Measurements from ENCODE around the gene ZNF385D. TPM values are rescaled to one million over a fixed set of nuclear protein-coding genes. Genes with fewer than 3 reads are reported as not detected.

ZNF385D gene
- total RNA-seq, 1 experiment from 2014 or later: not detected

DNA sequence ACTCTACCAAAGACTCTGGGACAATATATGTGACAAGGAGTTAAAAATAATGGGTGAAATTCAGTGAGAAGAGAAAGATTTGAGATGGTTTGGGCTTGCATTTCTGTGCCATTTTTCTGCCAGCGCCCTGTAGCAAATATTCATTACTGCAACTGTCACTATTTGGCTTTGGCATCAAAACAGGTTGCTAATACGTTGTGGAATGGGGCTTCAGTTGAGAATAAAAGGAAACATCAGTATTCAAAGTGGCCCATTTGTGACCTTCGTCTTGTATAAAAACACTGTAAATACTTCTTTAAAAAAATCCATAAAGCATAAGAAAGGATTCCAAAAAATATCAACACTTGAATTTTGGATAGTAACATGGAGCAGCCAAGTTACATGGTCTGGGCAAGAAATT, 309.2 kb downstream of the ZNF385D start:
- Mint-ChIP-seq H3K4me3 (ENCODE audit: low read depth, unreplicated experiment) (no peak overlapping the region), H3K36me3 (ENCODE audit: insufficient read depth, unreplicated experiment) (no peaks in the 10 kb centered on the region), H3K27ac (ENCODE audit: unreplicated experiment) (no peak overlapping the region), H3K9me3 (ENCODE audit: low read depth, unreplicated experiment) (no peaks in the 10 kb centered on the region), H3K4me1 (ENCODE audit: low read depth, unreplicated experiment) (peaks cover 3% of the 10 kb centered on the region), H3K27me3 (ENCODE audit: unreplicated experiment) (no peaks in the 10 kb centered on the region)
- DNase-seq: no peak
- BruUV-seq (replicated peaks): no TSS peak
- intact Hi-C loops (cut with micrococcal nuclease; ENCODE audit: unreplicated experiment): no loop called here
- TF ChIP-seq, protein P1, sequence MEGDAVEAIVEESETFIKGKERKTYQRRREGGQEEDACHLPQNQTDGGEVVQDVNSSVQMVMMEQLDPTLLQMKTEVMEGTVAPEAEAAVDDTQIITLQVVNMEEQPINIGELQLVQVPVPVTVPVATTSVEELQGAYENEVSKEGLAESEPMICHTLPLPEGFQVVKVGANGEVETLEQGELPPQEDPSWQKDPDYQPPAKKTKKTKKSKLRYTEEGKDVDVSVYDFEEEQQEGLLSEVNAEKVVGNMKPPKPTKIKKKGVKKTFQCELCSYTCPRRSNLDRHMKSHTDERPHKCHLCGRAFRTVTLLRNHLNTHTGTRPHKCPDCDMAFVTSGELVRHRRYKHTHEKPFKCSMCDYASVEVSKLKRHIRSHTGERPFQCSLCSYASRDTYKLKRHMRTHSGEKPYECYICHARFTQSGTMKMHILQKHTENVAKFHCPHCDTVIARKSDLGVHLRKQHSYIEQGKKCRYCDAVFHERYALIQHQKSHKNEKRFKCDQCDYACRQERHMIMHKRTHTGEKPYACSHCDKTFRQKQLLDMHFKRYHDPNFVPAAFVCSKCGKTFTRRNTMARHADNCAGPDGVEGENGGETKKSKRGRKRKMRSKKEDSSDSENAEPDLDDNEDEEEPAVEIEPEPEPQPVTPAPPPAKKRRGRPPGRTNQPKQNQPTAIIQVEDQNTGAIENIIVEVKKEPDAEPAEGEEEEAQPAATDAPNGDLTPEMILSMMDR (IDR thresholded peaks at IDR 0.05; ENCODE audit: unreplicated experiment): no peak
- CTCF ChIA-PET: no interaction called here

DNA sequence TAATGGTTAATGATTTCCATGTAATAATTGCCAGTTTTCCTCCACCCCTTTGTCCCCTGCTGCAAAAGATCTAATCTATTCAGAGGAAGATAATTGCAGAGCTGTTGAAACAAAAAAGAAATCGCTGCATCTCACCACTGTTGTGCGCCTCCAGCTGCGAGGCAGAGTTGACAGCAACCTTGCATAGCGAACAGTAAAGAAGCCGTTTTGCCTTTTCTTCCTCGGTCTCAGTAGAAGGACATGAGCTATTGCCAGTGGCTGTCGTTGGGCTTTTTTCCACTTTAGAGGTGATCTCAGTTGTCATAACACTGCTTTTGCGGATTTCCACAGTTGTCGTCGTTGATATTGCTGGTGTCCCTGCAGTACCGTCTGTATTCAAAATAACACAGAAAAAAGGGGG, 314.2 kb downstream of the ZNF385D start:
- Mint-ChIP-seq H3K27me3 (ENCODE audit: unreplicated experiment) (no peaks in the 10 kb centered on the region), H3K4me1 (ENCODE audit: low read depth, unreplicated experiment) (peaks cover 39% of the 10 kb centered on the region), H3K9me3 (ENCODE audit: low read depth, unreplicated experiment) (no peaks in the 10 kb centered on the region), H3K27ac (ENCODE audit: unreplicated experiment) (no peak overlapping the region), H3K36me3 (ENCODE audit: insufficient read depth, unreplicated experiment) (no peaks in the 10 kb centered on the region), H3K4me3 (ENCODE audit: low read depth, unreplicated experiment) (no peak overlapping the region)
- intact Hi-C loops (cut with micrococcal nuclease; ENCODE audit: unreplicated experiment): loop anchor here (5.0 kb wide), 1 partner anchor 180 kb away; no protein-coding TSS in a partner anchor
- no peak for DNase-seq
- BruUV-seq (replicated peaks): no TSS peak
- CTCF ChIA-PET: no interaction called here
- TF ChIP-seq, protein P1 (IDR thresholded peaks at IDR 0.05; ENCODE audit: unreplicated experiment): no peak

DNA sequence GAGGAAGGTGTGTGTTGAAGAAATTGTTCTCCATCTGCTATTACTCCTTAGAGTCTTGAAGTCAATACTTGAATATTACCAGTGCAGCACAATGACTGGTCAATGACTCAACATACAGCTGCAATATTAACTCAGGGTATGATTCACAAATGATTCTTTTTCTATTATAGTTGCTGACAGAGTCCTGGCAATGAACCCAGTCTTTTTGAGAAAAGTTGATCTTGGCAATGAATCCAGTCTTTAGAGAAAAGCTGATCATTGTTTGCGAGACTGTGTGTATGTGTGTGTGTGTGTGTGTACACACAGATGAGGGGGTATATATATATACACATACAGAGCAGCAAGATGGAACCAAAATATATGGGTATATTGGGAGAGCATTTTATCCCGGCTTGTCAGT, 315.1 kb downstream of the ZNF385D start:
- intact Hi-C loops (cut with micrococcal nuclease; ENCODE audit: unreplicated experiment): loop anchor here (5.0 kb wide), 1 partner anchor 179 kb away; no protein-coding TSS in a partner anchor
- no peaks in the 10 kb centered on the region for H3K36me3 Mint-ChIP-seq (ENCODE audit: insufficient read depth, unreplicated experiment)
- DNase-seq: peak; percentile 52

DNA sequence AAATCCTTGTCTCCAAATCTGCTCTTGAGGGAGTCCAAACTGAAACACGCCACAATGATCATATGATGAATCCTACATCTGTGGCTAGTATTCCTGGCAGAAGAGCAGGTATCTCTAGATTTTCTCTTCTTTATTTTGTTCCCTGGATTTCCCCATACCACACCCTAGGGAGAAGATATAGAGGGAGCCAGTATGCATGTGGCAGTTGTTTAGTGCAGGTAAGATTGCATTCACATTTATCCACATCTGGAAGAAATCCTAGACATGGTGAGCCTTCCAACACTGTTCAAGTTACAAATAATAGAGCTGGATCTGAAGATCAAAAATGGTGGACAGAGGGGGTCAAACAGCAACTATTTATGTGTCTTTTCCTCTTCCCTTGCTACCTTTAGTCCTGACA, 316.7 kb downstream of the ZNF385D start:
- Mint-ChIP-seq H3K36me3 (ENCODE audit: insufficient read depth, unreplicated experiment) (no peaks in the 10 kb centered on the region), H3K4me1 (ENCODE audit: low read depth, unreplicated experiment) (peaks cover 39% of the 10 kb centered on the region), H3K4me3 (ENCODE audit: low read depth, unreplicated experiment) (no peak overlapping the region), H3K27ac (ENCODE audit: unreplicated experiment) (no peak overlapping the region), H3K27me3 (ENCODE audit: unreplicated experiment) (no peaks in the 10 kb centered on the region), H3K9me3 (ENCODE audit: low read depth, unreplicated experiment) (no peaks in the 10 kb centered on the region)
- DNase-seq: no peak
- no TSS peak for BruUV-seq (replicated peaks)
- TF ChIP-seq, protein P1 (IDR thresholded peaks at IDR 0.05; ENCODE audit: unreplicated experiment): no peak
- intact Hi-C loops (cut with micrococcal nuclease; ENCODE audit: unreplicated experiment): no loop called here
- CTCF ChIA-PET: interaction anchor here (0.7 kb wide), 2 partner anchors 18 to 175 kb away, joined by 4 to 5 read pairs; no protein-coding TSS in a partner anchor

More for the DNA sequence above, 315.1 kb downstream of the ZNF385D start:
- Mint-ChIP-seq H3K27ac (ENCODE audit: unreplicated experiment) (peak overlapping the region; percentile 79), H3K9me3 (ENCODE audit: low read depth, unreplicated experiment) (no peaks in the 10 kb centered on the region), H3K4me1 (ENCODE audit: low read depth, unreplicated experiment) (peaks cover 39% of the 10 kb centered on the region), H3K27me3 (ENCODE audit: unreplicated experiment) (no peaks in the 10 kb centered on the region), H3K4me3 (ENCODE audit: low read depth, unreplicated experiment) (no peak overlapping the region)
- CTCF ChIA-PET: interaction anchor here (0.6 to 1.0 kb wide), 2 partner anchors 13 to 696 kb away, joined by 3 to 4 read pairs; no protein-coding TSS in a partner anchor
- TF ChIP-seq, protein P1 (IDR thresholded peaks at IDR 0.05; ENCODE audit: unreplicated experiment): no peak
- BruUV-seq (replicated peaks): no TSS peak
